SK-N-MC (cell line): Measurements from ENCODE around the gene MYCBPAP.

Source experiments
- DNase-seq: peaks from one replicate; pipeline ENCODE4 v3.0.0-alpha.2; 2011; ENCODE audit warnings: low read depth, low spot score
- H3K27ac ChIP-seq: fragments of 200-600 bp; sonication (generic); 2 replicates; pipeline ENCODE4 v1.5.1; 2016; ENCODE audit warnings: mixed run types
- H3K36me3 ChIP-seq: fragments of 200-600 bp; sonication (generic); 2 replicates; pipeline ENCODE4 v1.6.1; 2017; ENCODE audit warnings: antibody characterized with exemption, low read length, mixed read lengths; ENCODE audit not compliant: insufficient read depth
- H3K4me3 ChIP-seq: fragments of 200-600 bp; sonication (generic); 2 replicates; pipeline ENCODE4 v1.5.1; 2016
- H3K9ac ChIP-seq: fragments of 200-600 bp; sonication (generic); 2 replicates; pipeline ENCODE4 v1.8.0; 2017; ENCODE audit warnings: mixed run types, mixed read lengths; ENCODE audit not compliant: insufficient read length
- H3K9me3 ChIP-seq: fragments of 200-600 bp; sonication (generic); 2 replicates; pipeline ENCODE4 v1.6.1; 2017; ENCODE audit warnings: low read depth, mild to moderate bottlenecking, antibody characterized with exemption, low read length, moderate library complexity, mixed read lengths
- EZH2 ChIP-seq: fragments of 200-600 bp; sonication (generic); IDR thresholded peaks from one replicate; pipeline ENCODE4 v1.6.1; 2017; ENCODE audit warnings: antibody characterized with exemption
- FOXP2 ChIP-seq: optimal IDR thresholded peaks from 2 replicates; pipeline ENCODE3; 2011; ENCODE audit warnings: mild to moderate bottlenecking, moderate library complexity; ENCODE audit not compliant: insufficient read depth; ENCODE audit errors: extremely low read length, control extremely low read depth
- POLR2AphosphoS5 ChIP-seq: IDR thresholded peaks from 2 replicates; pipeline ENCODE4 v1.6.1; 2012; ENCODE audit warnings: mild to moderate bottlenecking, low read depth, low read length, borderline replicate concordance

The MYCBPAP gene

DNA sequence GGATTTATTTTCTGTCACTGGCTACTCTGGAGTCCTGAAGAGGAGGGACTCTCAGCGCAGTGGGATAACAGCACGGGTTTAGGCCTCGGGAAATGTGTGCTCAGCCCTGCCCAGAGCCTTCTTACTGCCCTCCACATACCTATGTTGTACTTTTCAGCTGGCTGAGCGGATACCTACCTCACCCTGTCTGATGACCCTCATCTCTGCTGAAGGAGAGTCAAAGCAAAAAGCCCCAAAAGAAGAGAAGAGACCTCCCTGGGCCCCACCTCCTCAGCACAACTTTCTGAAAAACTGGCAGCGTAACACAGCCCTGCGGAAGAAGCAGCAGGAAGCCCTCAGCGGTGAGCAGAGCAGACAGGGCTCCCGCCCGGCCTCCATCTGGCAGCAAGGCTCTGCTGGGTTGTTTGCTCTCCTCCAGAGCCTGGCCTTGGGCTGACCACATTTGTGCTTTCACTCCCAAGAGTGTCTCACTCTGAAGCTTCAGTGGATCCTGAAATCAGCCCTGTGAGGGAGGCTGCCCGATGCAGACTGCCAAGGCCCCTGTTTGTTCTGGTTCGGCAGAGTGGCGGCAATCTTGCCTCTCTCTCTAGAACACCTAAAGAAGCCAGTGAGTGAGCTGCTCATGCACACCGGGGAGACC lies 10.3 kb downstream of the MYCBPAP start:
- Histone ChIP-seq H3K36me3 (no peaks in the 10 kb centered on the region), H3K9ac (no peak overlapping the region), H3K27ac (no peak overlapping the region), H3K9me3 (no peaks in the 10 kb centered on the region), H3K4me3 (no peak overlapping the region)
- no peak for DNase-seq
- no peak for TF ChIP-seq POLR2AphosphoS5
- TF ChIP-seq FOXP2 = no peak
- TF ChIP-seq EZH2 = no peak

DNA sequence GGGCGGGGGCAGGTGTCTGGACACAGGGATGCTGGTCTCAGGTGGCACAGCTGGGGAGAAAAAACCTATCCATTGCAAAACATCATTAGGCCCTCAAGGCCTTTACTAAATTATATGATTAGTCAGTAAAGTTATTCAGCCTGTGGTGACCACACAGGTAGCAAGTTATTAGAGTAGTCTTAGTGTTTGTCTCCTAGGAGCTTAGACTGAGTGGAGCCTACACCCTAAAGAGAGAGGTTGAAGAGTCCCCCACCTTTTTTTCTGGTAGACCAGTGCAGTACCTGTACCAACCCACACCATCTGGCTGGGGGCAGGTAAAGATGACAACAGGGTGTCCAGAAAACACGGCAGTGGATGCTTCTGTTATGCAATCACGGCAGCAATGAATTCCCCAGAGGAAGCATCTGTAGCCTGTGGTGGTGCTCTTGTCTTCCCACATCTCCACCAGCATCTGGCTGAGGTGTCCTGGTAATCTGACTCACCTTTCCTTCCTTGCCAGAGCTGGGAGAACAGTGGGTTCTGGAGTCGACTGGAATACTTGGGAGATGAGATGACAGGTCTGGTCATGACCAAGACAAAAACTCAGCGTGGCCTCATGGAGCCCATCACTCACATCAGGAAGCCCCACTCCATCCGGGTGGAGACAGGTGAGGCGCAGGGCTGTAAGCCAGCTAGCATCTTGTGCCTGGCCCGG lies 11.0 kb downstream of the MYCBPAP start:
- TF ChIP-seq POLR2AphosphoS5 (no peak), FOXP2 (no peak), EZH2 (no peak)
- no peak overlapping the region for H3K9ac ChIP-seq
- H3K36me3 ChIP-seq = no peaks in the 10 kb centered on the region
- H3K27ac ChIP-seq = no peak overlapping the region
- H3K9me3 ChIP-seq = no peaks in the 10 kb centered on the region
- DNase-seq = no peak
- H3K4me3 ChIP-seq = no peak overlapping the region

DNA sequence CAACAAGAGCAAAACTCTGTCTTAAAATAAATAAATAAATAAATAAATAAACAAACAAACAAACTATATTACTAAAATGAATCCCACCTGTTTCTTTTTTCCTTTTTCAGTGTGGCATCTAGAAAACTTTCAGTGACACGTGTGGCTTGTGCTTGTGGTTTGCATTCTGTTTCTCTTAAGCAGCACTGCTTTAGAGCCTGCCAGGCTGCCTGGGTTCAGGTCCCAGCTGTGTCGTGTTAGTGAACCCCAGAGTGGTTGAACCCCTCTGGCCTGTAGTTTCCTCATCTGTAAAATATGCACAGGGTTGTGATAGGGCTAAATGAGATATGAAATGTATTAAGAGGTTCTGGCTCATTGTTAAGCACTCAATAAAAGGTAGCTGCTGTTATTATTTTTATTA lies 12.2 kb downstream of the MYCBPAP start:
- H3K36me3 ChIP-seq = no peaks in the 10 kb centered on the region
- DNase-seq = no peak
- TF ChIP-seq POLR2AphosphoS5 (no peak), EZH2 (no peak), FOXP2 (no peak)
- no peaks in the 10 kb centered on the region for H3K9me3 ChIP-seq
- H3K4me3 ChIP-seq = no peak overlapping the region
- no peak overlapping the region for H3K27ac ChIP-seq
- H3K9ac ChIP-seq = no peak overlapping the region

DNA sequence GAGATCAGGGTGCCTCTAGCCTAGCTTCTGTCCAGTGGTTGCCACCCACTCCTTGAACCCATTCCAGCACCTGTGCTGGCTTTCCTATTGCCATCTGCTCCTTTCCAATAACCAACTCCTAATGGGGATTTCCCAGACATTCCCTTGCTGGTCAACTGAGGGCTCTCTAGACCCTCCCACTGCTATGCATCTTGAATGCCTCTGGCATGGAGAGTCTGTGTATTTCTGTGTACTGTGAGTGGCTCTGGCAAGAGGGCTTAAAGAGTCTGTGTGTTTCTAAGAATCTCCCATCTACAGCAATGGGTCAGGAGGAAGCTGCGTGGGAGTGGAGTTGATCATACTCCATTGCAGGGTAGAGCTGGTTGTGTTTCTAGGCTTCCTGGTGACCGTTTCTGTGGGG lies 13.3 kb downstream of the MYCBPAP start:
- Histone ChIP-seq H3K27ac (no peak overlapping the region), H3K9me3 (no peaks in the 10 kb centered on the region), H3K4me3 (no peak overlapping the region), H3K36me3 (no peaks in the 10 kb centered on the region), H3K9ac (no peak overlapping the region)
- no peak for DNase-seq
- TF ChIP-seq POLR2AphosphoS5 = no peak
- no peak for TF ChIP-seq FOXP2

DNA sequence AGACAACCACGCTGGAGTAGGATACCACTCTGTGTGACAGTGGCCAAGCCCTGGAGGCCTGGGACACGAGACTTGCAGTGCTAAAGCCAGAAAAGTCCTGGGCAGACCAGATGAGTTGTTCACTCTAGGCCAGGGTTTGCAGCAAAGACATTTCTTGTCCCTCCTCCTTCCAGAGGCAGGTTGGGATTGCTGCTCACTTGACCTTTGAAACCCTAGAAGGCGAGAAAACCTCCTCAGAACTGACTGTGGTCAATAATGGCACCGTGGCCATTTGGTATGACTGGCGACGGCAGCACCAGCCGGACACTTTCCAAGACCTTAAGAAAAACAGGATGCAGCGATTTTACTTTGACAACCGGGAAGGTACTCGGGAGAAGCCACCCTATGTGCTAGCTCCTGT lies 14.5 kb downstream of the MYCBPAP start:
- H3K4me3 ChIP-seq = no peak overlapping the region
- no peak overlapping the region for H3K9ac ChIP-seq
- DNase-seq = no peak
- H3K36me3 ChIP-seq = no peaks in the 10 kb centered on the region
- no peak for TF ChIP-seq EZH2
- TF ChIP-seq FOXP2 = no peak
- TF ChIP-seq POLR2AphosphoS5 = no peak
- no peak overlapping the region for H3K27ac ChIP-seq
- H3K9me3 ChIP-seq = no peaks in the 10 kb centered on the region

DNA sequence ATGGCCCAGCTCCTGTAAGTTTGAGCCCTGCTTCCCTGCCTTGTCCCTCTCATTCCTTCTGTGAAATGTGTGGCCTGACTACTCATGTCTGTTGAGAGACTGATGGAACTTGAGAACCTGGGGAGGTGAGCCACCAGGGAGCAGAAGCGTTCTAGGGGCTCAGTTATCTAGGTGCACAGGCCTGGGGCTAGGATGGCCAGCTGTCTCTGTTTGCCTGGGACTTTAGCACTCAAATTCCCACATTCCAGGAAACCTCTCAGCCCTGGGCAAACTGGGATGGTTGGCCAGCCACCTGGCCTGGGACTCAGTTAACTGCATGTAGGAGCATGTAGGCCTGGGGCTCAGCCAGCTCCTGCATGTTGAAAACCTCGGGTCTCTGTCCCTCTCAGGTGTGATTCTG lies 15.0 kb downstream of the MYCBPAP start:
- no peaks in the 10 kb centered on the region for H3K9me3 ChIP-seq
- TF ChIP-seq EZH2 (no peak), POLR2AphosphoS5 (no peak), FOXP2 (no peak)
- no peak for DNase-seq
- H3K9ac ChIP-seq = no peak overlapping the region
- H3K27ac ChIP-seq = no peak overlapping the region
- H3K4me3 ChIP-seq = no peak overlapping the region
- H3K36me3 ChIP-seq = no peaks in the 10 kb centered on the region

DNA sequence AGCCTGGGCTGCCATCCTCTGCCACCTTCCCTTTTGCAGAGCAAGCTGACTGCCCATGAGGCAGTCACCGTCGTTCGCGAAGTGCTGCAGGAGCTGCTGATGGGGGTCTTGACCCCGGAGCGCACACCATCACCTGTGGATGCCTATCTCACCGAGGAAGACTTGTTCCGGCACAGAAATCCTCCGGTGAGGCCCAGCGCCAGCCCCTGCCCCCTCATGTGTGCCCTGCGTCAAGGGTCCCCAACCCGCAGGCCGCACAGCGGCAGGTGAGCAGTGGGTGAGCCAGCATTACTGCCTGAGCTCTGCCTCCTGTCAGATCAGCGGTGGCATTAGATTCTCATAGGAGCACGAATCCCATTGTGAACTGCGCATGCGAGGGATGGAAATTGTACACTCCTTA lies 16.6 kb downstream of the MYCBPAP start:
- H3K4me3 ChIP-seq = no peak overlapping the region
- no peaks in the 10 kb centered on the region for H3K9me3 ChIP-seq
- no peak overlapping the region for H3K9ac ChIP-seq
- TF ChIP-seq FOXP2 (no peak), EZH2 (no peak), POLR2AphosphoS5 (no peak)
- DNase-seq = no peak
- H3K36me3 ChIP-seq = no peaks in the 10 kb centered on the region
- no peak overlapping the region for H3K27ac ChIP-seq

DNA sequence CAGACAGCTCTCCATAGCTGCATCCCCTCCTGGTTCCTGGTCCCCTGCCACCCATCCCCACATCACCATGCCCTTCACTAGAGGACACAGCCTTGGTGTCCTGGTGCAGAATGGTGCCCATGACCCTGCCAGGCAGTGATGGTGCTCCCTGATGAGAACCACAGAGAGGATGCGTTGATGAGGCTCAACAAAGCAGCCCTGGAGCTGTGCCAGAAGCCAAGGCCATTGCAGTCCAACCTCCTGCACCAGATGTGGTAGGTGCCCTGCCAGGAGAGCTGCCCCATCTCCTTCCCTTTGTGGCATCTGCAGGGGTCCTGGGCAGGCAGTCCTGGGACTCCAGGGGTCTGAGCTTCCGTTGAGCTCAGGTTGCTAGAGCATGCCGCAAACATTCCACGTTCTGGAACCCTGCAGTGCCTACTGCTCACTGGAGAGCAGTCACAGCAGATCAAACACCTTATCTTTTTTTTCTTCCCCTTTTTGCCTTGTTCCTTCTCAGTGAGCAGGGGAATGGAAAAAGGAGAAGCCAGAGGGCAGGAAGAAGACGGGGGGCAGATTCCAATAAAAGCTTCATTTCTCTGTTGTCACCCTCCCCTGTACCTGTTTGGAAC lies 19.0 kb downstream of the MYCBPAP start:
- Histone ChIP-seq H3K36me3 (no peaks in the 10 kb centered on the region), H3K27ac (no peak overlapping the region), H3K9ac (no peak overlapping the region), H3K4me3 (no peak overlapping the region), H3K9me3 (no peaks in the 10 kb centered on the region)
- TF ChIP-seq POLR2AphosphoS5 (no peak), FOXP2 (no peak), EZH2 (no peak)
- no peak for DNase-seq
